Measurements from ENCODE around the gene CCDC102A.
"Not testable (repeated sequence)": the region's sequence is repeated elsewhere in the genome, so short reads cannot be mapped to it uniquely, and the experiment has no call there.

Gene CCDC102A

GRCh38 chr16:57536306-57537193, at the start of gene CCDC102A:
Gene CCDC102A (minus strand): TSS chr16:57536571. CDS start chr16:57529177, 7,394 bp downstream.
- DNase-seq (ENCODE audit: low read depth) = no peak

GRCh38 chr16:57585051-57585687, 48.8 kb upstream of the CCDC102A start:
- DNase-seq (ENCODE audit: low read depth) = no peak

- DNase-seq (ENCODE audit: low read depth) = no peak
Measured at GRCh38 chr16:57579361-57579665, 42.9 kb upstream of the CCDC102A start.

- DNase-seq (ENCODE audit: low read depth) = no peak
Measured at GRCh38 chr16:57578521-57579360, 42.4 kb upstream of the CCDC102A start.

GRCh38 chr16:57577691-57578224, 41.4 kb upstream of the CCDC102A start:
- no peak for DNase-seq (ENCODE audit: low read depth)

- no peak for DNase-seq (ENCODE audit: low read depth)
Measured at GRCh38 chr16:57577214-57577613, 40.8 kb upstream of the CCDC102A start.

- peak; percentile 56 for DNase-seq (ENCODE audit: low read depth)
Measured at GRCh38 chr16:57576429-57576870, 40.1 kb upstream of the CCDC102A start.

- DNase-seq (ENCODE audit: low read depth) = no peak
Measured at GRCh38 chr16:57575468-57576277, 39.3 kb upstream of the CCDC102A start.

GRCh38 chr16:57574646-57575467, 38.5 kb upstream of the CCDC102A start:
- no peak for DNase-seq (ENCODE audit: low read depth)

- no peak for DNase-seq (ENCODE audit: low read depth)
Measured at GRCh38 chr16:57574086-57574485, 37.7 kb upstream of the CCDC102A start.

- DNase-seq (ENCODE audit: low read depth) = no peak
Measured at GRCh38 chr16:57572978-57573728, 36.8 kb upstream of the CCDC102A start.

- DNase-seq (ENCODE audit: low read depth) = no peak
Measured at GRCh38 chr16:57571098-57571497, 34.7 kb upstream of the CCDC102A start.

- DNase-seq (ENCODE audit: low read depth) = no peak
Measured at GRCh38 chr16:57570301-57571070, 34.1 kb upstream of the CCDC102A start.

GRCh38 chr16:57569306-57569946, 33.1 kb upstream of the CCDC102A start:
- no peak for DNase-seq (ENCODE audit: low read depth)

GRCh38 chr16:57568772-57569171, 32.4 kb upstream of the CCDC102A start:
- not testable (repeated sequence) for DNase-seq (ENCODE audit: low read depth)

- no peak for DNase-seq (ENCODE audit: low read depth)
Measured at GRCh38 chr16:57568173-57568678, 31.9 kb upstream of the CCDC102A start.

- DNase-seq (ENCODE audit: low read depth) = no peak
Measured at GRCh38 chr16:57567691-57568090, 31.3 kb upstream of the CCDC102A start.

- DNase-seq (ENCODE audit: low read depth) = no peak
Measured at GRCh38 chr16:57566436-57566835, 30.1 kb upstream of the CCDC102A start.

Measured in stimulated activated CD8-positive, alpha-beta memory T cell treated with anti-CD3 and anti-CD28 coated beads, Interleukin-12 subunit alpha, Interleukin-12 subunit beta, amount 100 ng/mL, for 4 hours (primary cell).